IPS-18a (cell line): ENCODE data around the gene TCEA3.
A peak's percentile ranks its signal among the peaks of the same experiment; 100 is the strongest.

Experiments used
- H3K27ac ChIP-seq: one replicate; pipeline ENCODE4 v1.5.1; 2013; ENCODE audit warnings: low read length
- H3K27me3 ChIP-seq: one replicate; pipeline ENCODE4 v1.6.1; 2013; ENCODE audit warnings: mild to moderate bottlenecking, low read length; ENCODE audit not compliant: control insufficient read depth, insufficient read depth
- H3K36me3 ChIP-seq: one replicate; pipeline ENCODE4 v1.6.1; 2013; ENCODE audit warnings: low read depth, low read length; ENCODE audit not compliant: control insufficient read depth
- H3K4me1 ChIP-seq: one replicate; pipeline ENCODE4 v1.6.1; 2013; ENCODE audit warnings: low read depth, low read length; ENCODE audit not compliant: control insufficient read depth
- H3K4me3 ChIP-seq: one replicate; pipeline ENCODE4 v1.5.1; 2013; ENCODE audit warnings: low read length
- H3K9ac ChIP-seq: one replicate; pipeline ENCODE4 v1.6.1; 2013; ENCODE audit warnings: mild to moderate bottlenecking, low read length, moderate library complexity
- H3K9me3 ChIP-seq: one replicate; pipeline ENCODE4 v1.6.1; 2013; ENCODE audit warnings: low read depth, low read length; ENCODE audit not compliant: control insufficient read depth

Gene TCEA3

DNA sequence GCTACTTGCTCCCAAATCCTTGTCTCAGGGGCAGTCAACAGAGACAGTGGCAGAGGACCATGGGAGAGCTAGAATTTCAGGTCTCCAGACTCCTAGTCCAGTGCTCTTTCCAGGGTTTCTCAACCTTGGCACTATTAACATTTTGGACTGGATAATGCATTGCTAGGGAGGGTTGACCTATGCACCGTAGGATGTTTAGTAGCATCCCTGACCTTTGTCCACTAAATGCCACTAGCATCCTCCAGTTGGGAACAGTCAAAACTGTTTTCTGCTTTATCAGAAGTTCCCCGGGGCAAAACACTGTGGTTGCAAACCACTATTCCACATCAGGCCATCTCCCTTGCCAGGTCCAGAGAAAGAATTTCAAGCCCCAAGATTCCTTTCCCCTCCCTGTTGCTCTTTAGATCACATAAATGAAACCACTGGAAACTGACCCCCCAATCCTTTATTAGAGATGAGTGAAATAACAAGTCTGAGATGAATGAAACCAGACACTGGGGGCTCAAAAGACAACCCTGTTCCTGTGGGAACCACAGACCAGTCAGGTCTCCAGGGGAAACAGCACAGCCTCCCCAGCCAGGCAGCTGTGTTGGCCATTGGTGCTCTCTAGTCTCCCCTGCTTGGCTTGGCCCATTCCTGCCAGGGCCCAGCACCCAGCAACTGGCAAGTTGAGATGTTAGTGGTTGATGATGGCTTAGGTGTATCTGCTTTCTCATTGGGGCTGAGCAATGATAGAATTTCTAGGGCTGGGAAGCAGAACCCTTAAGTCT lies 3.8 kb upstream of the TCEA3 start:
- Histone ChIP-seq H3K4me1 (peaks cover under 1% of the 10 kb centered on the region), H3K27ac (no peak overlapping the region), H3K9me3 (no peaks in the 10 kb centered on the region), H3K27me3 (peaks cover 43% of the 10 kb centered on the region), H3K4me3 (no peak overlapping the region), H3K36me3 (peaks cover 26% of the 10 kb centered on the region), H3K9ac (no peak overlapping the region)

- no peaks in the 10 kb centered on the region for H3K9me3 ChIP-seq
- H3K4me1 ChIP-seq, result peaks cover 4% of the 10 kb centered on the region
- H3K4me3 ChIP-seq, result no peak overlapping the region
- no peak overlapping the region for H3K9ac ChIP-seq
- H3K27me3 ChIP-seq, result peaks cover 51% of the 10 kb centered on the region
- peaks cover 20% of the 10 kb centered on the region for H3K36me3 ChIP-seq
- H3K27ac ChIP-seq, result no peak overlapping the region
Measured at GRCh38 chr1:23427550-23427949, 3.0 kb upstream of the TCEA3 start.

DNA sequence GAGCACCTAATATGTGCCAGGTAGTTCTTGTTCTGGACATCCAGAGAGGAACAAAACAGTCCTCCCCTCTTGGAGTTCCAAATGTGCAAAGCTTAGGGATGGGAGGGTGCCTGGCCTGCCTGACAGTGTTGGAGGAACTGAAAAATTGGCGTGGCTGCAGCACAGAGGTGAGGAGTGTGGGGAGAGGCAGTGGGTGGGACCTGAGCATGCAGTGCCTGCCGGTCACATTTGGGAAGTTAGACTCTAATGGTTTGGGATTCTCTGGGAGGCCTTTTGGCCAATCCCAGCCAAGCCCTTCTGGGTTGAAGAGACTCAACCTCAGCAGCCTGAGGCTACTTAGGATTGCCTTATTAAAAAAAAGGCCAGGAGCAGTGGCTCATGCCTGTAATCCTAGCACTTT lies 2.3 kb upstream of the TCEA3 start:
- Histone ChIP-seq H3K27ac (no peak overlapping the region), H3K36me3 (peaks cover 20% of the 10 kb centered on the region), H3K4me1 (peaks cover 4% of the 10 kb centered on the region), H3K4me3 (no peak overlapping the region), H3K27me3 (peaks cover 58% of the 10 kb centered on the region), H3K9ac (no peak overlapping the region), H3K9me3 (no peaks in the 10 kb centered on the region)

GRCh38 chr1:23425193-23425494 lies 596 bp upstream of the TCEA3 start:
- H3K4me3 ChIP-seq, result peak overlapping the region; percentile 18

DNA sequence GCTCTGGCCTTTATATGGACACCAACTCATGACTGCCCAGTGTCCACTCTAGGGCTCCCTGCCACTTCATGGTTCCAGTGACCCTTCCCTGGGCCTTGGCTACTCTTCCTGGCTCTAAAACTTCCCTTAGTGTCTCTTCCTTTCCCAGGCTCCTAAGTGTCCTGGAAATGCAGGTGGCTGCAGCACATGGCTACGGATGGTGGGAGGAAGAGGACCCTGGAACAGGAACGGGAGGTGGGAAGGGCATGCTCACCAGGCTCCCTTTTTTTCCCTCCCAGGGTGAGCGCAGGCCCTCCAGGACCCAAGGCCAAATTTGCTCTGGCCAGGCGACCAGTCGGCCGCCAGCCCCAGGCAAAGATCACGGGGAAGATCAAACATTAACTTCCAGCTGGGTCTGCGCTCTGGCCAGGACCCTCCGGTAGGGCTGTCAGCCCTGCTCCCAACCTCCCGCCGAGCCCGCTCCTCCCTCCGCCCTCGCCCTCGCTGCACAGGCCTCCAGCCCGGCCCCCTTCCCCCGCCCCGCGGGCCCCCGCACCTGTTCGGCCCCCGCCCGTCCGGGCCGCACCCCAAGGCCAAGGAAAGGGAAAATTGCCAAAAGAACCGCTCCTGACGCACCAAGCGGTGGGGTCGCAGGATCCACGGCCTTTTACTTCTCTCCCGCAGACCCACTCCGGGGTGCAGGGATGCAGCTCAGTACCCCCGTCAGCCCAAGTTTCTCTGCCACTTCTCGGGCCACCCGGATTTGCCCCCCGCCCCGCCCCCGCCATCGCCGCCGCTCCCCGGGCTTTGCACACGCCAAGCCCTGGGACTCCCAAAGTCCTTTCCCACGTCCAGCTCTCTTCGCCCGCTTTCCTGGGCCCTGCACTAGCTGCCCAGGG lies 894 bp downstream of the TCEA3 start:
- Histone ChIP-seq H3K27ac (no peak overlapping the region), H3K4me3 (peak overlapping the region; percentile 25), H3K27me3 (peaks cover 90% of the 10 kb centered on the region), H3K9me3 (no peaks in the 10 kb centered on the region), H3K36me3 (no peaks in the 10 kb centered on the region), H3K4me1 (peaks cover 4% of the 10 kb centered on the region), H3K9ac (no peak overlapping the region)

More at GRCh38 chr1:23425193-23425494, 596 bp upstream of the TCEA3 start:
- Histone ChIP-seq H3K36me3 (peaks cover 7% of the 10 kb centered on the region), H3K9ac (no peak overlapping the region), H3K9me3 (no peaks in the 10 kb centered on the region), H3K27me3 (peaks cover 75% of the 10 kb centered on the region), H3K4me1 (peaks cover 4% of the 10 kb centered on the region), H3K27ac (no peak overlapping the region)

DNA sequence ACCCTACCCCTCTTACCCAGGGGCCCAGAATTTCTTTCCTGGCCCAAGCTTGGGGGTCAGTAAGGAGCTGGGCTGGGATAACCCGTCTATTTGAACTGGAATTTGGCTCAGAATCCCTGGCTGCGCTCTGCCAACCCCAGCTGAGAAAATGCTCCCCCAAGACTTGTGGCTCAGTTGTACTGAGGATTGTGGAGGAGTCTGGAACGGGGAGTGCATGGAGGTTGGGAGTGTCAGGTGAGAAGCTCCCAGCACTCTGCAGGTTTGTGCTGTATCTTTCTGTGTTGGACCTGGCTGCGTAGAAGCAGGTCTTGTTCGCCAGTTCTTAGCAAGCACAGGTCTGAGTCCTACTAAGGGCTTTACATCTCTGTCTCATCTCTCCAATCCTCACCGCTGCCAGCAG lies 1.6 kb downstream of the TCEA3 start:
- Histone ChIP-seq H3K4me3 (no peak overlapping the region), H3K27me3 (peaks cover 97% of the 10 kb centered on the region), H3K36me3 (no peaks in the 10 kb centered on the region), H3K4me1 (peaks cover 4% of the 10 kb centered on the region), H3K9me3 (no peaks in the 10 kb centered on the region), H3K9ac (no peak overlapping the region), H3K27ac (no peak overlapping the region)

DNA sequence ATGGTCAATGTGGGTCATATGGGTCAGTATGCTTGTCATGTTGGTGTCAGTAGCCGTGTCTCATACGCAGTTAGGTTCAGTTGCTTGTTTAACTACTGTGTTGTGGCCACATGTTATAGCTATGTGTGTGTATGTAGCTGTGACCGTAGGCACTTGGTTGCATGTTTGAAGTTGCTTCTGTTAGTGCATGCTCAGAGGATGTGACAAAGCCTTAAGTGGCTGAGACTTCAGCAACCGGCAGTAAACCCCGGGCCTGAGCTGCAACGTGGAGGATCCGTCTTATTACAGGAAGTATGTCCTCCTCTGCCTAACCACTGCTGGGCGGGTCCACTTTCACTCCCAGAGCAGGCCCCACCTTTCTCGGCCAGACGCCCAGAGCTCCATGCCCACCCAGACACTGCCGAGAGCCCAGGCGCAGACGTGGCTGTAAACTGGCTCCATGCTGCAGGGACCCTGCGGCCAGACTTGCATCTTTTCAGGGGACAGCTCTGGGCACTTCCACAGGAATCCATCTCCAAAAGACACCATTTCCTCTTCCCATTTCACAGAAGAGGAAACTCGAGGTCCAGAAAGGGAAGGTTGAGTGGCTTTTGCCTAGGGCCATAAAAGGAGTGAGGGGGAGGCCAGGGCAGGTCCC lies 2.2 kb downstream of the TCEA3 start:
- Histone ChIP-seq H3K4me3 (no peak overlapping the region), H3K4me1 (peaks cover 4% of the 10 kb centered on the region), H3K36me3 (no peaks in the 10 kb centered on the region), H3K9me3 (no peaks in the 10 kb centered on the region), H3K27me3 (peaks cover 100% of the 10 kb centered on the region), H3K27ac (no peak overlapping the region), H3K9ac (no peak overlapping the region)

DNA sequence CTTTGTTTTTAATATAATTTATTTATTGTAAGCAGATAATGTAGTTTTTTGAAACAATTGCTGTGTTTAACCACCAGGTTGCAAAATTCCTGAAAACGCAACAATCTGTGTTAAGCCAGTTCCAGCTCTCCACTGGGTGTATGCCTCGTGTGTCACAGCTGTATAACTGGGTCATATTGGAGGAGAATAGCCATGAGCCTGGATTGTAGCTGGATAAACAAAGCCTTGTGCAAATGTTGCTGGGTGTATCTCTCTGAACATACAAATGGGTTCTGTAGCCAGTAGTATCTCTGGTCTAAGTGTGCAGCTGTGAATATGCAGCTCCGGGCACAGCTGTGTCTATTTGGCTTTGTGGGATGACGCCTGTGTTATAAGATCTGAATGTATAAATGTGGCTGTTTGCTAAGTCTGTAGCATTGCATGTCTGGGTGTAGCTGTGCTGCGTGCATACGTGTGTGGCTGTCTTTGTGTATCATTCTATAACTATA lies 2.8 kb downstream of the TCEA3 start:
- no peaks in the 10 kb centered on the region for H3K36me3 ChIP-seq
- peaks cover 4% of the 10 kb centered on the region for H3K4me1 ChIP-seq
- H3K27ac ChIP-seq, result no peak overlapping the region
- H3K9ac ChIP-seq, result no peak overlapping the region
- H3K4me3 ChIP-seq, result no peak overlapping the region
- H3K27me3 ChIP-seq, result peaks cover 100% of the 10 kb centered on the region
- H3K9me3 ChIP-seq, result no peaks in the 10 kb centered on the region

DNA sequence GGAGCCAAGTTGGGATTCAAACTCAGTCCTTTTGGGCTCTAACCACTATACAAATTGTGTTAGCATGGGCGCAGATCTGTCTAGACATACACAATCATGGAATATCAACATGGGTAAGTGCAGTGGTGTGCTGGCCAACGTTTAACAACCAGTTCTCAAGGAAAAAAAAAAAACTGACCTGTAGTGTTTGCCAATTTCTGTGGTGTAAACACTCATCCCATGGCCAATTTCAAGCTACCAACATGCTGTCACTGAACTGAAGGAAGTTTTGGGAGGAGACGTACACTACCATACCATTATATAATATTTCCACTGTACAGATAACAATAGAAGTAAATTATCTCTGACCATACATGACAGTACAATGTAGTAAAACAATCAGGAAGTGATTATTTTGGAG lies 3.2 kb downstream of the TCEA3 start:
- peaks cover 4% of the 10 kb centered on the region for H3K4me1 ChIP-seq
- H3K9ac ChIP-seq, result no peak overlapping the region
- H3K9me3 ChIP-seq, result no peaks in the 10 kb centered on the region
- H3K4me3 ChIP-seq, result no peak overlapping the region
- H3K36me3 ChIP-seq, result no peaks in the 10 kb centered on the region
- H3K27ac ChIP-seq, result no peak overlapping the region
- H3K27me3 ChIP-seq, result peaks cover 100% of the 10 kb centered on the region

DNA sequence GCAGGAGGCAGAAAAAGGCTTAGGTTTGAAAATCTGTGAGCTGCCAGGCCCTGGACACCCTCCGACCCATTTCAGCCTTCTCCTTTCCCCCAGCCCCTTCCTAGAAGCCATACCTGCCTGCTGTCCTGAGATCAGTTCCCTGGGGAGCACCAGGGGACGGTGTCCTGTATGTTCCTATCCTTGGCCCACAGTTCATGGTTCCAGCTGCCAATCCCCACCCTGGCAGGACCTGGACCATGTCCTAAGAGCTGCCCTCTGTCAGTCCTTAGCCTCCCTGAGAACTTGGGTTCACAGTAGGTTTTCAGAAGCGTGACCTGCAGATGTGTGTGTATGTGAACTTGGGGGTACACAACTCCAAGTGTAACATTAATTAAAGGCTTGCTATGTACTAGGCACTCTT lies 3.8 kb downstream of the TCEA3 start:
- Histone ChIP-seq H3K9me3 (no peaks in the 10 kb centered on the region), H3K36me3 (no peaks in the 10 kb centered on the region), H3K9ac (no peak overlapping the region), H3K4me3 (no peak overlapping the region), H3K4me1 (peaks cover 4% of the 10 kb centered on the region), H3K27me3 (peaks cover 100% of the 10 kb centered on the region), H3K27ac (no peak overlapping the region)

DNA sequence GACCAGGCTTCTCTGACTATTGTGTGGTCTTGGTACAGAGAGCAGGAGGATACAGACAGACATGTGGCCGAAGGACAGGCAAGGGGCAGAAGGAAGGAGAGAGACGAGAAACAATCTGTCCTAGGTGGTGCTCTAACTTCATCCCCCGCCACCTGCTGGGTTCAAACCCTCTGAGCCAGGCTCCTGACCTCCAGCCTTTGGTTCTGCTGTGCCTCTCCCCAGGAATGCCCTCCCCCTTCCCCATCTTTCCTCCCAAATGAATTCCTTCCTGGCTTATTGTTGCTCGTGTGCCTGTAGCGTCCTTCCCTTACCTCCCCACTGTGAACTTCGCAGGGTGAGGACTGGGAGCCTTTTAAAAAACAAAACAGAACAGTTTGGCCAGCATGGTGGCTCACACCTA lies 5.4 kb downstream of the TCEA3 start:
- no peaks in the 10 kb centered on the region for H3K36me3 ChIP-seq
- no peaks in the 10 kb centered on the region for H3K9me3 ChIP-seq
- H3K27ac ChIP-seq, result no peak overlapping the region
- H3K4me1 ChIP-seq, result peaks cover 4% of the 10 kb centered on the region
- H3K27me3 ChIP-seq, result peaks cover 99% of the 10 kb centered on the region
- no peak overlapping the region for H3K4me3 ChIP-seq
- no peak overlapping the region for H3K9ac ChIP-seq
